GM13977 (cell line): ENCODE measurements around the gene SLC35F6.

Experiments
- DNase-seq: peaks from one replicate; pipeline ENCODE4 v3.0.0; 2012; ENCODE audit warnings: low spot score
- in situ Hi-C: fragments of 300-500 bp; cut with MboI; formaldehyde crosslinking; loops from one replicate; pipeline ENCODE4 v1.12.0; 2022; ENCODE audit warnings: low sequenced_read_pairs, low pct_unique_long_range_greater_than_20kb, mixed read lengths, inconsistent platforms; ENCODE audit not compliant: unreplicated experiment
- TF ChIP-seq, protein P1 (sequence below): IDR thresholded peaks from 2 replicates; pipeline ENCODE4 v1.5.1; 2012; ENCODE audit warnings: mild to moderate bottlenecking, control low read depth; ENCODE audit not compliant: insufficient read depth; ENCODE audit errors: extremely low read depth, missing control alignments

The SLC35F6 gene

DNA sequence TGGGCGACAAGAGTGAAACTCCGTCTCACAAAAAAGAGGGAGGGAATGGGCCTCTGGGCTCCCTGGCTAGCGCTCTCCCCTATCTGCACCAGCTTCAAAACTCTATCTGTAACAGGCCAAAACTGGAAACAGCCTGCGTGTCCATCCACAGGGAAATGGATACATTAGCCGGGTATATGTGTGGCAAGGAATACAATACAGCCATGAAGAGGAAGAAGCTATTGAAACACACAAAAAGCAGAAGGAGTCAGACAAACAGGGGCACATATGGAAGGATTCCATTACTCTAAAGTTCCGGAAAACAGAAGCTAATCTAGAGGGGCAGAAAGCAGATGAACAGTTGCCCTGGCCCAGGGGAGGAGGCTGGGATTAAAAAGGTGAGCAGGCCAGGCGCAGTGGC is 24.6 kb upstream of the SLC35F6 start:
- in situ Hi-C loops: no loop called here
- TF ChIP-seq, protein P1, sequence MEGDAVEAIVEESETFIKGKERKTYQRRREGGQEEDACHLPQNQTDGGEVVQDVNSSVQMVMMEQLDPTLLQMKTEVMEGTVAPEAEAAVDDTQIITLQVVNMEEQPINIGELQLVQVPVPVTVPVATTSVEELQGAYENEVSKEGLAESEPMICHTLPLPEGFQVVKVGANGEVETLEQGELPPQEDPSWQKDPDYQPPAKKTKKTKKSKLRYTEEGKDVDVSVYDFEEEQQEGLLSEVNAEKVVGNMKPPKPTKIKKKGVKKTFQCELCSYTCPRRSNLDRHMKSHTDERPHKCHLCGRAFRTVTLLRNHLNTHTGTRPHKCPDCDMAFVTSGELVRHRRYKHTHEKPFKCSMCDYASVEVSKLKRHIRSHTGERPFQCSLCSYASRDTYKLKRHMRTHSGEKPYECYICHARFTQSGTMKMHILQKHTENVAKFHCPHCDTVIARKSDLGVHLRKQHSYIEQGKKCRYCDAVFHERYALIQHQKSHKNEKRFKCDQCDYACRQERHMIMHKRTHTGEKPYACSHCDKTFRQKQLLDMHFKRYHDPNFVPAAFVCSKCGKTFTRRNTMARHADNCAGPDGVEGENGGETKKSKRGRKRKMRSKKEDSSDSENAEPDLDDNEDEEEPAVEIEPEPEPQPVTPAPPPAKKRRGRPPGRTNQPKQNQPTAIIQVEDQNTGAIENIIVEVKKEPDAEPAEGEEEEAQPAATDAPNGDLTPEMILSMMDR: no peak
- no peak for DNase-seq

DNA sequence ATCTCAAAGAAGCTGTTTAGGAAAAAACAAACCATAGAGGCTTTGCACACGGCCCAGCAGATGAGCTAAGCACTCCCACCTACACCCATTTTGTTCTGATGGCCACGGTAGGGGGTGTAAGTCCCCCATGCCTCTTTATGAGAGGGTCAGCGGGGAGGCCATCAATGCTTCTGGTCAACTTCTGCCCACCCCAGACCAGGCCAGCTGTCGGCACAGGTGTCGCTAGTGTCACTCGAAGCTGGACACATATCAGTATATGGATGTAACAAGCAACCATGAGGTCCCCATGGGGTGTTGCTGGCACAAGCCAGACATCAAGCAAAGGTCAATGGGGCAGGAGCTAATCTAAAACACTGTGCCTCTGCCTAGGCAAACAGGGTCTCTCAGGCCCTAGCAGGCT is 23.7 kb upstream of the SLC35F6 start:
- TF ChIP-seq, protein P1: no peak
- DNase-seq: no peak
- in situ Hi-C loops: loop anchor here (10.0 kb wide), 1 partner anchor 136 kb away; no protein-coding TSS in a partner anchor

DNA sequence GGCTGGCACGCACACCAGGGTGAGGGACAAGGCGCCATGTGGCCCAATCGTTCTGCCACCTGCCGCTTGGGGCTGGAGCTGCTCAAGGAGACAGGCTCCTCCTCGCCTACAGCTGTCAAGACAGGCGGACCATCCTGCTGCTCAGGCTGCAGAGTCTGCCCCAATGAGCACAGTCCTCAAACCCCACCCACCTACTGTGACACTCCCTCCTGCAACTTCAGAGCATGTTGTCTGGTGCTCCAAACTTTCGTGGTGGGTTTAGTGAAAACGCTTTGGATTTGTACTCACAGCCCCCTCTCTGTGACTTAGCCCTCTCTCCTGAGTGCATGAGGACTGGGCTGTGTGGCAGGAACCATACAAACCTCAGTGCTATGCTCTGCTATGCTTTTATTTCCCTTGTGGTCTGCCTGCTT is 23.2 kb upstream of the SLC35F6 start:
- TF ChIP-seq, protein P1: no peak
- in situ Hi-C loops: loop anchor here (10.0 kb wide), 1 partner anchor 136 kb away; no protein-coding TSS in a partner anchor
- no peak for DNase-seq

DNA sequence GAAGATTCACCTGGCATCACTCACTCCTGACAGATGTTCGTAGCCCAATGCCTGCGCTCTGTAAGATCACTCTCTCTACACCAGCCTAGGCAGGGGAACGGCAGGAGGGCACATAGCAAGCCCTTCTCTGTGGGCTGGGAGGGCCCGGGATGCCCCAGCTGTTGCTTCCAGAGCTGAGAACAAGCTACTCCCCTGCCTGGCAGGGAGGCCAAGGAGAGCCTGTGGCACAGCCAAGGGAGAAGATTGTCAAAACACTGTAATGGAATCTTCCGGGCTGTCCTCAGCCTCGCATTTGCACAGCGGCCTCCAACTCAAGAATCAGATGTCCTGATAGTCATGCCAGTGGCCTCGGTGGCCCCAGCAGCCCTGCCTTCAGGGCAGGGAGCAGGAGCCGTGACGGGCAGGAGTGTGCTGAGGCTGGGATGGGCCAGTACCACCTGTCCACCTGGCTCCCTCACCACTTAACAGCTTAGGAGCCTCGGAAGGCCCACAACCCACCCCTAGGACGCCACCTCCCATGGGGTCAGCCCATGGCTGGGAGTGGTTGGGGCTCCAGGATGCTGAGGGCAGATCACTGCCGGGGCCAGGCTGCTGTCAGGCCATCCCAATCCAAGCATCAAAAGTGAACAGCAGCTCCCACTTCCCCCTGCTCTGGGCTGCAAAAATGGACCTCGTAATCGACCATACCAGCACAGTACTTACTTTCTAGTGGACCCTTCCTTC is 21.9 kb upstream of the SLC35F6 start:
- DNase-seq: no peak
- in situ Hi-C loops: loop anchor here (10.0 kb wide), 1 partner anchor 137 kb away; no protein-coding TSS in a partner anchor
- TF ChIP-seq, protein P1: no peak

DNA sequence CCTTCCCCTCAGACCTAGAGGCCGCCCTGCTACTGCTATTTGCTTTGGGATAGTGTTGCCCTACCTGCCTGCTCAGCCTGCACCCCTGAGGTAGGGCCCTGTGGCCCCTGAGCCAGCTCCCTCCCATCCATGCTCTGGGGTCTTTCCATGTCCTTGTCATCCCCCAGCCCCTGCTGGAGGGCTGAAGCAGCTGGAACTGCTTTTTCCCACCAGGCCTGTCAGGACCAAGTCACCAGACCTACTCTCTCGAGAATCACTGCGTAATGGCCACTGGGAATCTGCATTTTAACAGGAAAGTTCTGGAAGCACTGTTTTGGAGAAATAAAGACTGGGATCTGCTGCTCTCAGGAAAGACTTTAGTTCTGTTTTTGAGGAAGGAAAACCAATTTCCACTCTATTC is 20.2 kb upstream of the SLC35F6 start:
- no peak for DNase-seq
- TF ChIP-seq, protein P1: no peak
- in situ Hi-C loops: loop anchor here (10.0 kb wide), 1 partner anchor 139 kb away; no protein-coding TSS in a partner anchor

DNA sequence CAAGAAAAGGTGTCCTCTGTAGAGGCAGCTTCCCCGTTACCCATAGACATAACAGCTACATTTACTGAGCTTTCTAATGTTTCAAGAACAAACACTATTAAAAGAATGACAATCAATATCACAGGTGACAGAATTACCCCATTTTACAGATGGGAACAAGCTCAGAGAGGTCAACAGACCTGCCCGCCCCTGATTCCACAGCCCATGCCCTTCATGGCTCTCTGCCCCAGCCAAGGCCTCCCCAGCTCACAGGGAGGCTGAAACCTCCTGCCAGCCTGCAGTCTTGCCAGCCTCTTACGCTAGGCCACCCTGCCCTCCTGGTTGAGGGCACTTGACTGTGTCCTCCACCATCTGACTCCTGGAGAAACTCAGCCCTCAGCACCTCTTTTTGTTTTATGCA is 19.1 kb upstream of the SLC35F6 start:
- in situ Hi-C loops: loop anchor here (10.0 kb wide), 1 partner anchor 140 kb away; no protein-coding TSS in a partner anchor
- DNase-seq: no peak
- TF ChIP-seq, protein P1: no peak
